ENCODE data around the gene PXDN.

Gene PXDN

GRCh38 chr2:1593371-1594122, 150.8 kb downstream of the PXDN start:
- DNase-seq (no peak), ATAC-seq (peak; percentile 43)

GRCh38 chr2:1591978-1592907, 152.1 kb downstream of the PXDN start:
- ATAC-seq = no peak
- no peak for DNase-seq

- ATAC-seq (no peak), DNase-seq (no peak)
These were observed 152.9 kb downstream of the PXDN start for GRCh38 chr2:1591461-1591770.

GRCh38 chr2:1590596-1591460, 153.5 kb downstream of the PXDN start:
- ATAC-seq (no peak), DNase-seq (no peak)

- ATAC-seq (no peak), DNase-seq (no peak)
These were observed 155.2 kb downstream of the PXDN start for GRCh38 chr2:1588978-1589621.

- ATAC-seq = peak; percentile 5
- no peak for DNase-seq
These were observed 156.0 kb downstream of the PXDN start for GRCh38 chr2:1588051-1588977.

GRCh38 chr2:1586923-1587840, 157.1 kb downstream of the PXDN start:
- ATAC-seq (no peak), DNase-seq (no peak)

GRCh38 chr2:1586251-1586922, 157.9 kb downstream of the PXDN start:
- no peak for ATAC-seq
- no peak for DNase-seq

- DNase-seq (no peak), ATAC-seq (no peak)
These were observed 158.7 kb downstream of the PXDN start for GRCh38 chr2:1585635-1586034.

GRCh38 chr2:1584691-1585485, 159.4 kb downstream of the PXDN start:
- ATAC-seq (no peak), DNase-seq (no peak)

- DNase-seq (no peak), ATAC-seq (no peak)
These were observed 160.2 kb downstream of the PXDN start for GRCh38 chr2:1584051-1584531.

- ATAC-seq = no peak
- no peak for DNase-seq
These were observed 161.4 kb downstream of the PXDN start for GRCh38 chr2:1582891-1583341.

- no peak for ATAC-seq
- no peak for DNase-seq
These were observed 162.2 kb downstream of the PXDN start for GRCh38 chr2:1581965-1582625.
